ENCODE results near the gene TBX15.

The TBX15 gene

GRCh38 chr1:118984722-118985639, 3.2 kb downstream of the TBX15 start:
- DNase-seq: no peak

- peak; percentile 90 for DNase-seq
Measured at GRCh38 chr1:118984086-118984721, 3.9 kb downstream of the TBX15 start.

DNA sequence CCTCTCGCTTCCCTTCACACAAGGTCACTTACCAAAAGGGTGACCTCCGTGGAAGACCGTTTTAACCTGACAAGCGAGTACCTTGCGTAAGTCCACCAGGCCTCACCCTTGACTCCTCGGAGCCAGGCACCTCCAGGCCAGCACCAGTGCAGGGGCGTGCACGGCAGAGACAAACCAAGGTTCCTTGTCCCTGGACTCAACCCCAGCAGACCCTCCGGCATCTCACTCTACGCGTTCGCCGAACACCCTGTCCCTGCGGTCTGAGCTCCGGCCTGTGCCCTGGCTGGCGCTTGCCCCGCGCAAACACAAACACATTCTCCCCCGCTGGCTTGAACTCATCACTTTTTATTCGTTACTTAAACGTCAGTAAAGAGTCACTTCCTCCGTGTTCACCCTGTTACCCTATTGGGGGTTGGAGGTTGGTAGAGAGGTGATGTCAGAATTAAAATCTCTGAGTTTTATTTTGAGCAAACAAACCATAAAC, 4.5 kb downstream of the TBX15 start:
- peak; percentile 90 for DNase-seq

GRCh38 chr1:118982821-118983557, 5.2 kb downstream of the TBX15 start:
- DNase-seq: no peak

DNA sequence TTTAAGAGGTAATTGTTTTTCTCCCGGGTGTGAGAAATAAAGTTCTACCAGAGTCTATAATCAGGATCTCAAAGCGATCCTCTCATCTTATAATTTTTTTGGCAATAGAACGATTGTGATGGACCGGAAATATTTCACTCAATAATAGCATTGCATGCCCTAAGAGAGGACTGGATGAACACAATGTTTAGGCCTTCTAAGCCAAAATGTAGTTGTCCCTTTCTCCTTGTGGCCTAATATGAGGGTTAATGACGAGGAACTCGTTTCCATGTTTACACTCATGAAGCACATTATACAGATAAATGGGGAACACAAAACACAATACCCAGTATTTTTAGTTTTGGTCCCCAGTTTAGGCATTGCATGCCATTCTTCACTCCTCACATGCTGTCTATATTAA, 5.9 kb downstream of the TBX15 start:
- no peak for DNase-seq

GRCh38 chr1:118981436-118981835, 6.7 kb downstream of the TBX15 start:
- no peak for DNase-seq

- DNase-seq: no peak
Measured at GRCh38 chr1:118979754-118980575, 8.2 kb downstream of the TBX15 start.

DNA sequence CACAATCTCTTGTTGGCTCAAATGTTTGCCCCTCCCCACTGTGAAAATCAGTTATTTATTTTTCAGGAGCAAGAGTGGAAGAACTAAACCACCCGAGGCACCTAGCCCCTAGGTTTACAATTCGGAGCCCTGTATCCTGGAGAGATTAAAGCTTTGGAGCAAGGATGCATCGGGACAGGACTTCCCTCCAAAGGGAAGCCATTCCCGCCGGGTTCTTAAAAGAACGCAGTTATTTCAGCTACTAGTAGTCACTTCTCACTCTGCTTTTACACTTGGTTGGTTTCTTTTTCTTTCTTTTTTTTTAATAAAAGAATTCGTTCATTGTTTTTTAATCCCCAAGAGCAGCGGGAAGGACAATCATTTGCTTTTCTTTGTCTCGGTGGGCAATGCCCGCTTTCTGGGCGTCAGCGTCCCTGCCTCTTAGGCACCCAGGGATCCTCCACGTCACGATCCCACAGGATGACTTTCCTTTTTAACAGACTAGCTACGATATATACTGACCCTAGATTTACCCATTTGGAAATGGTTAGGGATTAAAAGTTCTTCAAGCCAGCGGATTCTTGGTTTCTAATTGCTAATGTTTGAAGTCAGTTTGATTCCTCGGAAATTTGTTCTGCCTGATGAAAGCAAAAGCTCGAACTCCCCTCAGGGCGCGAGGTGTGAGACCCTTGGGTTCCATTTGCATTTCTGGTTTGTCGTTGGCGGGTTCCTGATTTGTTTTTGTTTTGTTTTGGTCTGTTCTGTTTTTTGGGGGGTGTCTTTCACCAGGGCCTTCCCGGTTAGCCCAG, 9.0 kb downstream of the TBX15 start:
- no peak for DNase-seq

GRCh38 chr1:118977600-118977999, 10.5 kb downstream of the TBX15 start:
- DNase-seq: no peak

DNA sequence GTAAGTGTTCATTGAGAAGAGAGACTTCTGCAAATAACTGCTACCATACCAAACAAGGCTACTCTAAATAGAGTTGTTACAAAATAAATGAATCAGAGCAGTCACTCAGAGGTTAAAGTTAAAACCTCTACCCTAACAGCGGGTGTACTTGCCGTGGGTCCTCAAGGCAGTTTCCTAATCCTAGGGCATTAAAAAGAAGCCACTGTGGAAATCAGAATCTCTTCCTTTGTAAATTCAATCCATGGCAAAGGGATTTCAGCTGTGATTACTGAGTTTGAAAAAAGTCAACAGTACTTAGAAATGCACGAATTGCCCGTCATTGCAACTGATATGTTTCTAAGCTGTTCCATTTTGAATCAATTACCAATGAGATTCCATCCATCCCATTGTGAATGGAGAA, 13.5 kb downstream of the TBX15 start:
- DNase-seq: no peak

GRCh38 chr1:118973531-118974137, 14.5 kb downstream of the TBX15 start:
- no peak for DNase-seq

DNA sequence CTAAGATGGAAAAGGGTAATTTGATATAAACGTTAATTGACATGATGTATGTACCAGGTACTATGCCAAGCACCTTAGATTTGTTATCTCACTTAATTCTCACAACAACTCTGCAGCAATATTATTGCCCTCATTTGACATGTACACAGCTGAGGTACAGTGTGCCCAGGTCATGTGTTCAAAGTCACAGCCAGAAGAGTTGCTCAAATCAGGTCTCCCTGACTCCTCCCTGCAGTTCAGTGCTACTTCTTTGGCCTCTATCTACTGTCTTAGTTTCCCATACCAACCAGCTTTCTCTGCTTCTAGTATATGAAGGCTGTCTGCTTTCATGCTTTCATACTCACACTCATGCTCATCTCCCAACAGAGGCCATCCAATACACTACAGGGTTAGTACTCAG, 15.1 kb downstream of the TBX15 start:
- DNase-seq: no peak

- DNase-seq: no peak
Measured at GRCh38 chr1:118970451-118970850, 17.7 kb downstream of the TBX15 start.

DNA sequence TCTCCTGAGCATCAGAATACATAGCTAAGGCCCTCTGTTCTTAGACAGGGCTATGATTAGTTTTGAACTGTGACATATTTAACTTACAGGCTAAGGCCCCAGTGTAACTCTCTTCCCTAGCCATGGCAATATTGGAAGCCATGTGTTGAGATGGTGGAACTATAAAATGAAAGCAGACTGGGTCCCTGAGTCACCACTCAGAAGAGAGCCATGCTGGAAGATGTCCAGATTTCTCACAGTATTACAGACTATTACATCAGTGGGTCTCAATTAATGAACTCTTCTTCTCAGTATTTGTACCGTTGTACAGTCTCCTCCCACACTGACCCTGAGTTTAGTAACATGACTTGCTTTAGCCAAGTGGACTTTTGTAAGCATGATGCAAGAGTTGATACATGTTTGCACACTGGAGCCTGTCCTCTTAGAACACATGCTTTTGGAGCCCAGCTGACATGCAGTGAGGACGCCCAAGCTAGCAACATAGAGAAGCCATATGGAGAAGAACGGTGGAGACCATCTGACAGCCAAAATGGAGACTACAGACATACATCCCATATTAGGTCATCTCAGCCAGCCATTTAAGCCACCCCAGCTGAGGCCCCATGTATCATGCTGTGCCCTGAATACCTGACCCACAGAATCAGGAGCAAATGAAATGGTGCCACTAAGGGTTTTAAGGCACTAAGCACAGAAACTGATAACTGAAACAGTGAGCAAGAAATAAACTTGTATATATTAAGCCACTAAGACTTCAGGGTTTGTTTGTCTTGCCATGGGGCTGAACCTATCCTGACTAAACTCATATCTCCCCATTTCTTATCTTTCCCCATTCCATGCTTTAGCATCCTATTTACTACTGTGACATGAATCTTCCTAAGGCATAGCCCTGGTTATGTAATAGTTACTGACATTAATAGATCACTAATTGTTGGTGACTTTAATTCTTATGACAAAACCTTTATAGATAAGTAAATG, 24.4 kb downstream of the TBX15 start:
- peak; percentile 8 for DNase-seq

DNA sequence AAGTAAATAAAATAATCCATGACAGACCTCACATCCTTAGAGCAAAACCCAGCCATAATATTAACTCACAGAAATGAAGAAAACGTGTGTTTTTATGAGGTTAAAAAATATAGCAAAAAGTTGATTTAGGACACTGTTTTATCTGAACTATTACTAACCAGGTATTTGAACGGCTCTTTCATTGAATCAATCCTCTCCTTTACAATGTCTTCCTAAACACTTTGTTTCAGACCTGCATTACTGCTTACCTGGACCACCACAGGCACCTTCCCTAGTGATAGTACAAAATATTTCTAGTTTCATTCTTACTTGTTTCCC, 25.0 kb downstream of the TBX15 start:
- no peak for DNase-seq

- DNase-seq: no peak
Measured at GRCh38 chr1:118961156-118961555, 27.0 kb downstream of the TBX15 start.

GRCh38 chr1:118960567-118961136, 27.5 kb downstream of the TBX15 start:
- peak; percentile 71 for DNase-seq

DNA sequence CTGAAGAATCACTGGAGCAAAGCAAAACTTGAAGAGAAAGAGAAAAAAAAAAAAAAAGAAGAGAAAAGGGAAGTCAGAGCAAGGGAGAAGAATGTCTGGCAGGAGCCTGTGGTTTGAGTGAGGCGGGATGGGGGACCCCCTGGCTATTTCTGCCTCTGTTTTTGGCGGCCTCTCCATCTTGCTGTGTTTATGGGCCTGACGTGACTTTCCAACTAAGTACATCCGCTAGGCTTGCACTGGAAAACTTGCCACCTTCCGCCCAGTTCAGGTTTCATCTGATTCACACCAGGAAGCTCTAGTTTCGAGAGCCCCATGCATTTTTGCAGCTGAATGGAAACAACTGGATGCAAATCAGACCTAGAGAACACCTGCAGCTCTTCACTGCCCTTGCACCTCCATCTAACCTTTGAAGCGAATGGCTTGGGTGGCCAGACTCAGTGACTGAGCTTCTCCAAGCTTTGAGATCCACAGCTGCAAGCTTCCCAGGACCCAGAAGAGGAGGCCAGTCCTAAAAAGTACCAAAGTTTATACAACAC, 28.0 kb downstream of the TBX15 start:
- DNase-seq: no peak

DNA sequence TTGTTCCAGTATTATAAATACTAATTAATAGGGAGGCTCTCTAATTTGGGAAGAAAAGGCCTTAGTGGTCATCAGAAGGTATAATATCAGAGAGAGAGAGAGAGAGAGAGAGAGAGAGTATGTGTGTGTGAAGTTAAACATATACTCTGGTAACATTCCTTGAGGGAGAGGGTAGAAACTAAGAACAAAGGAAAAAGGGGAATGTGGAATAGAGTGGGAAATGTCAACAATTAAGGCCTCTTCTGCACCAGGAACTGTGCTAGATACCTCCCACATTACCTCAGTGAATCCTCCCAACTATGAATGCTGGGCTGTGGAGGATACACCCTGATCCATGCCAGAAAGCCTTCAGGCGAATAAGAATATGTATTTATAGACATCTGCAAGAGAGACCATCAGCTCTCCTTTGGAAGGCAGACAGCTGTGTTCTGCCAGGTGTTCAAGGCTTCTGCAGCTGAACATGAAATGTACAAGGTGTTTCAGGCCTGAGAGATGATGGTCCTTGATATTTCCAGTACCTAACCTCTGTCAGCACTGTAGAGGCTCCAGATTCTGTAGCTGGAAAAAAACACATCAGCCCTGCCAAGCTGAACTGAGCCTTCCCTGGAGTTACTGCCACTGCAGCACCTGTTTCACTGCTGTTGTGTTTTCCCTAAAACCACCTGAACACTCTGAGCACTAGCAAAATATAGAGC, 29.1 kb downstream of the TBX15 start:
- no peak for DNase-seq

Measured in T1000 (cell line).